H54 (cell line): ENCODE results near the gene ARHGAP11A.

ENCODE experiments used
- DNase-seq: peaks from one replicate; pipeline ENCODE4 v3.0.0; 2011; ENCODE audit warnings: low spot score, mixed read lengths; ENCODE audit not compliant: insufficient read length
- FAIRE-seq: peaks from 3 replicates; lab custom pipeline; 2011; peaks lifted over from hg19 to GRCh38; lab: Jason Lieb, UNC
- POLR2A ChIP-seq: IDR thresholded peaks from 2 replicates; pipeline ENCODE4 v1.6.1; 2011; ENCODE audit warnings: low read depth, mild to moderate bottlenecking, low read length

The ARHGAP11A gene

GRCh38 chr15:32667321-32667720 lies 52.0 kb downstream of the ARHGAP11A start:
- no peak for FAIRE-seq
- TF ChIP-seq POLR2A: no peak
- DNase-seq: no peak

GRCh38 chr15:32668942-32669341 lies 53.6 kb downstream of the ARHGAP11A start:
- DNase-seq (no peak), FAIRE-seq (no peak)
- no peak for TF ChIP-seq POLR2A

GRCh38 chr15:32669896-32670611 lies 54.8 kb downstream of the ARHGAP11A start:
- DNase-seq (no peak), FAIRE-seq (no peak)
- TF ChIP-seq POLR2A: no peak

GRCh38 chr15:32670623-32671022 lies 55.3 kb downstream of the ARHGAP11A start:
- no peak for TF ChIP-seq POLR2A
- FAIRE-seq (no peak), DNase-seq (no peak)

GRCh38 chr15:32671339-32672325 lies 56.3 kb downstream of the ARHGAP11A start:
- no peak for FAIRE-seq
- no peak for DNase-seq
- no peak for TF ChIP-seq POLR2A

GRCh38 chr15:32674681-32675080 lies 59.4 kb downstream of the ARHGAP11A start:
- no peak for DNase-seq
- TF ChIP-seq POLR2A: no peak

GRCh38 chr15:32675466-32675865 lies 60.2 kb downstream of the ARHGAP11A start:
- no peak for DNase-seq
- TF ChIP-seq POLR2A: no peak
- FAIRE-seq: peak; percentile 62

More at GRCh38 chr15:32674681-32675080, 59.4 kb downstream of the ARHGAP11A start:
- no peak for FAIRE-seq

GRCh38 chr15:32676169-32676568 lies 60.9 kb downstream of the ARHGAP11A start:
- FAIRE-seq (no peak), DNase-seq (no peak)
- no peak for TF ChIP-seq POLR2A

GRCh38 chr15:32677238-32677750 lies 62.0 kb downstream of the ARHGAP11A start:
- no peak for FAIRE-seq
- TF ChIP-seq POLR2A: no peak
- no peak for DNase-seq

- no peak for TF ChIP-seq POLR2A
- DNase-seq (no peak), FAIRE-seq (no peak)
Observed at GRCh38 chr15:32679298-32679690, 64.0 kb downstream of the ARHGAP11A start.

- DNase-seq (no peak), FAIRE-seq (peak; percentile 69)
- TF ChIP-seq POLR2A: no peak
Observed at GRCh38 chr15:32682569-32682968, 67.3 kb downstream of the ARHGAP11A start.

GRCh38 chr15:32682977-32683630 lies 67.8 kb downstream of the ARHGAP11A start:
- DNase-seq (no peak), FAIRE-seq (no peak)
- TF ChIP-seq POLR2A: no peak

GRCh38 chr15:32683906-32684584 lies 68.7 kb downstream of the ARHGAP11A start:
- FAIRE-seq (peak; percentile 27), DNase-seq (peak; percentile 53)
- no peak for TF ChIP-seq POLR2A
